Stimulated activated effector memory CD8-positive, alpha-beta T cell treated with anti-CD3 and anti-CD28 coated beads, Interleukin-12 subunit alpha, Interleukin-12 subunit beta, amount 100 ng/mL, for 72 hours (primary cell): Measurements from ENCODE around the gene TTYH1.

ENCODE experiments used
- ATAC-seq: fragments of 150-1000 bp; cut with Tn5 transposase; 2 replicates; pipeline ENCODE4 v1.10.0; 2021
- DNase-seq, 2 donors: peaks; one replicate each; pipeline ENCODE4 v3.0.0; 2021 to 2022; ENCODE audit warnings: low spot score in 2 of 2
- H3K27ac Mint-ChIP-seq: one replicate; pipeline ENCODE4 v1.8.0; 2022; ENCODE audit warnings: mild to moderate bottlenecking, mixed read lengths
- H3K36me3 Mint-ChIP-seq: one replicate; pipeline ENCODE4 v1.8.0; 2022; ENCODE audit warnings: mild to moderate bottlenecking, mixed read lengths
- H3K4me1 Mint-ChIP-seq: one replicate; pipeline ENCODE4 v1.8.0; 2022; ENCODE audit warnings: mixed read lengths
- H3K4me3 Mint-ChIP-seq: one replicate; pipeline ENCODE4 v1.8.0; 2022; ENCODE audit warnings: mild to moderate bottlenecking, mixed read lengths
- H3K9me3 Mint-ChIP-seq: one replicate; pipeline ENCODE4 v1.8.0; 2022; ENCODE audit warnings: mixed read lengths

TTYH1 gene

GRCh38 chr19:54482889-54483288 is 67.6 kb downstream of the TTYH1 start:
- Mint-ChIP-seq H3K9me3 (no peaks in the 10 kb centered on the region), H3K4me1 (peaks cover 18% of the 10 kb centered on the region), H3K4me3 (no peak overlapping the region), H3K36me3 (peaks cover 12% of the 10 kb centered on the region), H3K27ac (no peak overlapping the region)
- DNase-seq (no peak), ATAC-seq (no peak)

- no peak for ATAC-seq
These were observed 69.2 kb downstream of the TTYH1 start for GRCh38 chr19:54484451-54484850.

GRCh38 chr19:54485851-54486250 is 70.6 kb downstream of the TTYH1 start:
- Mint-ChIP-seq H3K4me3 (no peak overlapping the region), H3K27ac (no peak overlapping the region), H3K4me1 (peaks cover 21% of the 10 kb centered on the region), H3K9me3 (no peaks in the 10 kb centered on the region), H3K36me3 (peaks cover 6% of the 10 kb centered on the region)
- DNase-seq (no peak), ATAC-seq (no peak)

More at GRCh38 chr19:54484451-54484850, 69.2 kb downstream of the TTYH1 start:
- H3K9me3 Mint-ChIP-seq, result no peaks in the 10 kb centered on the region
- DNase-seq, result no peak
- no peak overlapping the region for H3K27ac Mint-ChIP-seq
- H3K4me3 Mint-ChIP-seq, result no peak overlapping the region
- peaks cover 12% of the 10 kb centered on the region for H3K36me3 Mint-ChIP-seq
- H3K4me1 Mint-ChIP-seq, result peaks cover 18% of the 10 kb centered on the region
